Measurements from ENCODE around the gene LEFTY1. TPM values are rescaled to one million over a fixed set of nuclear protein-coding genes. Genes with fewer than 3 reads are reported as not detected.

The LEFTY1 gene
- total and polyA plus RNA-seq, 2 of the 4 experiments (the other 2 are of a cell fraction): not detected

GRCh38 chr1:225860876-225861441 lies 28.0 kb downstream of the LEFTY1 start:
- Histone ChIP-seq H3K23ac (ENCODE audit: low read depth, low read length) (no peak overlapping the region), H4K8ac (ENCODE audit: low read depth in 2 of 2, low read length in 2 of 2) (no peak overlapping the region), H3K36me3 (ENCODE audit: control insufficient read depth, insufficient read depth, low read length) (peaks cover 50% of the 10 kb centered on the region), H2BK5ac (ENCODE audit: low read depth, low read length, poor library complexity, severe bottlenecking) (no peak overlapping the region), H4K91ac (ENCODE audit: insufficient read depth, low read depth, low read length) (no peak overlapping the region), H4K20me1 (ENCODE audit: insufficient read depth, low read length) (peaks cover 13% of the 10 kb centered on the region), H3K27ac (ENCODE audit: insufficient read depth, low read length) (no peak overlapping the region), H3K14ac (replicated peaks; ENCODE audit: low read depth, low read length) (no peak overlapping the region), H3K56ac (ENCODE audit: extremely low read depth, insufficient read depth, low read length) (no peak overlapping the region), H2BK15ac (ENCODE audit: low read depth, low read length) (no peak overlapping the region), H3K27me3 (ENCODE audit: control insufficient read depth, insufficient read depth, low read length) (no peaks in the 10 kb centered on the region), H2AFZ (replicated peaks; ENCODE audit: low read length, poor library complexity) (no peak overlapping the region), H3K4me2 (ENCODE audit: low read depth, low read length) (no peak overlapping the region), H3K9me3 (ENCODE audit: control insufficient read depth, insufficient read depth, low read length) (no peaks in the 10 kb centered on the region), H3K4ac (ENCODE audit: low read depth, low read length) (no peak overlapping the region), H3K79me1 (ENCODE audit: low read depth in 1 of 2, low read length in 2 of 2) (peaks cover 0 to 21% of the 10 kb centered on the region in 2 experiments; a peak in 2 of 4 replicates), H3K9ac (ENCODE audit: low read depth, low read length) (no peak overlapping the region), H4K5ac (ENCODE audit: low read depth, low read length) (no peak overlapping the region), H2AK5ac (ENCODE audit: low read depth, low read length) (no peak overlapping the region), H3K4me1 (ENCODE audit: control insufficient read depth, insufficient read depth, low read length) (peaks cover 8% of the 10 kb centered on the region), H3K18ac (ENCODE audit: low read depth, low read length) (no peak overlapping the region), H2AK9ac (replicated peaks; ENCODE audit: low read depth, low read length, poor library complexity) (no peak overlapping the region), H2BK20ac (ENCODE audit: low read depth, low read length) (no peak overlapping the region), H3K9me1 (ENCODE audit: insufficient read depth, low read length) (peaks cover 7% of the 10 kb centered on the region; the same call in 1 of the 2 replicates), H2BK120ac (ENCODE audit: low read depth, low read length) (no peak overlapping the region), H3K4me3 (ENCODE audit: insufficient read depth, low read depth, low read length) (no peak overlapping the region)
- no peak for TF ChIP-seq SMC3 (IDR thresholded peaks at IDR 0.05; ENCODE audit: low read depth, low read length)
- TF ChIP-seq CHD1 (IDR thresholded peaks at IDR 0.05; ENCODE audit: low read depth, low read length): no peak
- POLR2A ChIA-PET (ENCODE audit: unreplicated experiment): no interaction called here
- TSS peak; percentile 11 for BruUV-seq (replicated peaks)
- WGBS, 2 experiments (ENCODE audit: extremely low coverage in 2 of 2, insufficient read length in 1 of 2): 89% methylated on average over 3 of the region's 7 CpGs; no CpG with 5 or more reads in 1 of the 2 experiments
- DNase-seq (peak; percentile 19), ATAC-seq (ENCODE audit: low read depth) (no peak)
- intact Hi-C loops (cut with micrococcal nuclease) (no loop called here), in situ Hi-C loops (cut with MboI; ENCODE audit: low sequenced_read_pairs) (no loop called here), dilution Hi-C loops (cut with HindIII; ENCODE audit: low sequenced_read_pairs, unreplicated experiment) (no loop called here)
- CTCF ChIA-PET: no interaction called here
